Liver (tissue), 9 donors: Measurements from ENCODE around the gene NDUFV2. TPM values are rescaled to one million over a fixed set of nuclear protein-coding genes. Genes with fewer than 3 reads are reported as not detected.
A peak's percentile ranks its signal among the peaks of the same experiment; 100 is the strongest.

Source experiments
- DNase-seq: peaks from one replicate; pipeline ENCODE4 v3.0.0-alpha.2; 2017; ENCODE audit warnings: low spot score
- H3K27ac ChIP-seq, 2 donors: one replicate each; pipeline ENCODE4 v1.7.0; 2013; ENCODE audit warnings: inconsistent platforms in 2 of 2, low read length in 2 of 2, control low read depth in 1 of 2, low read depth in 1 of 2, mild to moderate bottlenecking in 1 of 2
- H3K27me3 ChIP-seq, 4 donors: one replicate each; pipeline versions ENCODE4 v1.6.1 to v1.7.0; 2013; ENCODE audit warnings: low read length in 3 of 4, inconsistent platforms in 1 of 4, mild to moderate bottlenecking in 1 of 4, moderate library complexity in 1 of 4; ENCODE audit not compliant: control insufficient read depth in 4 of 4, insufficient read depth in 4 of 4
- H3K36me3 ChIP-seq, 4 donors: one replicate each; pipeline versions ENCODE4 v1.6.1 to v1.7.0; 2013; ENCODE audit warnings: low read length in 3 of 4, mild to moderate bottlenecking in 3 of 4, low read depth in 1 of 4, moderate library complexity in 1 of 4; ENCODE audit not compliant: control insufficient read depth in 4 of 4, insufficient read depth in 3 of 4
- H3K4me1 ChIP-seq, 4 donors: one replicate each; pipeline versions ENCODE4 v1.6.1 to v1.7.0; 2013; ENCODE audit warnings: low read length in 3 of 4, mild to moderate bottlenecking in 3 of 4, moderate library complexity in 1 of 4; ENCODE audit not compliant: control insufficient read depth in 4 of 4, insufficient read depth in 4 of 4
- H3K4me3 ChIP-seq, 3 donors: one replicate each; pipeline versions ENCODE4 v1.6.1 to v1.7.0; 2013; ENCODE audit warnings: low read length in 3 of 3, control low read depth in 1 of 3, low read depth in 1 of 3, mild to moderate bottlenecking in 1 of 3
- H3K9ac ChIP-seq, 2 donors: one replicate each; pipeline ENCODE4 v1.7.0; 2013; ENCODE audit warnings: low read length in 2 of 2, mild to moderate bottlenecking in 2 of 2, moderate library complexity in 2 of 2, control low read depth in 1 of 2, low read depth in 1 of 2
- H3K9me3 ChIP-seq, 4 donors: one replicate each; pipeline versions ENCODE4 v1.6.1 to v1.7.0; 2013; ENCODE audit warnings: low read length in 3 of 4; ENCODE audit not compliant: control insufficient read depth in 4 of 4
- ATF3 ChIP-seq: IDR thresholded peaks from 2 replicates; pipeline ENCODE4 v1.6.1; 2016; ENCODE audit warnings: antibody characterized with exemption
- CTCF ChIP-seq: fragments of 150-350 bp; IDR thresholded peaks from 2 replicates; pipeline ENCODE4 v1.5.1; 2017; ENCODE audit warnings: improper control_type of control experiment, low read depth, low read length; ENCODE audit not compliant: missing input control
- EGR1 ChIP-seq, 2 donors: IDR thresholded peaks; 2 replicates each; pipeline ENCODE4 v1.6.1; 2016 to 2018; ENCODE audit warnings: antibody characterized with exemption in 2 of 2, low read depth in 2 of 2
- FOXA1 ChIP-seq: IDR thresholded peaks from 2 replicates; pipeline ENCODE4 v1.6.1; 2016; ENCODE audit warnings: antibody characterized with exemption
- FOXA2 ChIP-seq: IDR thresholded peaks from 2 replicates; pipeline ENCODE4 v1.6.1; 2016; ENCODE audit warnings: antibody characterized with exemption
- GABPA ChIP-seq, 2 donors: IDR thresholded peaks in 1 of 2; conservative IDR thresholded peaks in 1 of 2; 2 replicates each; pipeline ENCODE4 v1.6.1; 2016; ENCODE audit warnings: antibody characterized with exemption in 2 of 2, mild to moderate bottlenecking in 1 of 2, moderate library complexity in 1 of 2
- HNF4A ChIP-seq, 2 donors: conservative IDR thresholded peaks; 2 replicates each; pipeline ENCODE4 v1.6.1; 2016; ENCODE audit warnings: antibody characterized with exemption in 2 of 2, mild to moderate bottlenecking in 2 of 2
- HNF4G ChIP-seq: IDR thresholded peaks from 2 replicates; pipeline ENCODE4 v1.6.1; 2016; ENCODE audit warnings: antibody characterized with exemption
- JUND ChIP-seq, 2 donors: IDR thresholded peaks; 2 replicates each; pipeline ENCODE4 v1.6.1; 2016; ENCODE audit warnings: antibody characterized with exemption in 2 of 2
- MAX ChIP-seq: IDR thresholded peaks from 2 replicates; pipeline ENCODE4 v1.6.1; 2016; ENCODE audit warnings: antibody characterized with exemption
- NR2F2 ChIP-seq: IDR thresholded peaks from 2 replicates; pipeline ENCODE4 v1.6.1; 2016; ENCODE audit warnings: antibody characterized with exemption
- RAD21 ChIP-seq, 2 donors: IDR thresholded peaks; 2 replicates each; pipeline ENCODE4 v1.6.1; 2016; ENCODE audit warnings: antibody characterized with exemption in 2 of 2, mild to moderate bottlenecking in 2 of 2
- REST ChIP-seq: IDR thresholded peaks from 2 replicates; pipeline ENCODE4 v1.6.1; 2016; ENCODE audit warnings: antibody characterized with exemption, mild to moderate bottlenecking
- RXRA ChIP-seq, 2 donors: IDR thresholded peaks; 2 replicates each; pipeline ENCODE4 v1.6.1; 2017 to 2018; ENCODE audit warnings: antibody characterized with exemption in 2 of 2, mild to moderate bottlenecking in 1 of 2
- SP1 ChIP-seq: IDR thresholded peaks from 2 replicates; pipeline ENCODE4 v1.6.1; 2018; ENCODE audit warnings: antibody characterized with exemption, mild to moderate bottlenecking
- TAF1 ChIP-seq: conservative IDR thresholded peaks from 2 replicates; pipeline ENCODE4 v1.6.1; 2016; ENCODE audit warnings: antibody characterized with exemption, mild to moderate bottlenecking
- YY1 ChIP-seq: IDR thresholded peaks from 2 replicates; pipeline ENCODE4 v1.6.1; 2016; ENCODE audit warnings: antibody characterized with exemption, mild to moderate bottlenecking
- ZBTB33 ChIP-seq: IDR thresholded peaks from 2 replicates; pipeline ENCODE4 v1.6.1; 2016; ENCODE audit warnings: antibody characterized with exemption
- WGBS: extraction: QIAGEN DNeasy Blood & Tissue Kit; methylation state at CpG from one replicate; pipeline ENCODE4 v1.1.7; 2013; 5-methylcytosine and 5-hydroxymethylcytosine counted together
- polyA plus RNA-seq, 2 donors: library from polyadenylated mRNA; stranded (reverse) in 1 of 2; unstranded in 1 of 2; fragments of 200-250 nt in 1 of 2; fragments of >200 nt in 1 of 2; fragmentation: Nextera tagmentation in 1 of 2; extraction: Ambion mirVana in 1 of 2; gene quantifications; one replicate each; pipeline versions ENCODE4 v1.2.1 to v1.2.3, GENCODE V29; 2013 to 2015
- total RNA-seq, 2 donors: library from RNA; depleted of rRNA; stranded (reverse); fragments of >200 nt; gene quantifications; one replicate each; pipeline ENCODE4 v1.2.3, GENCODE V29; 2014
- donor health status: healthy.
- donor health status: healthy.
- donor health status: healthy.
- donor health status: healthy.
- donor health status: healthy.

NDUFV2 gene
- total and polyA plus RNA-seq, 4 donors: 74.5 to 415 (median 185) TPM

- peaks cover 4 to 45% (median 39%) of the 10 kb centered on the region in 4 donors for H3K4me1 ChIP-seq
- WGBS: 92% methylated on average over 1 of the region's 1 CpG
- no peaks in the 10 kb centered on the region for H3K27me3 ChIP-seq
- H3K27ac ChIP-seq: peak overlapping the region in 1 of 2 donors; percentile 63
- H3K4me3 ChIP-seq: no peak overlapping the region
- peak overlapping the region in 1 of 2 donors; percentile 28 for H3K9ac ChIP-seq
- TF ChIP-seq EGR1 (IDR thresholded peaks at IDR 0.05; ENCODE audit: low read depth in 2 of 2) (no peak), HNF4G (no peak)
- no peak for DNase-seq
- no peaks in the 10 kb centered on the region for H3K36me3 ChIP-seq
- H3K9me3 ChIP-seq: no peaks in the 10 kb centered on the region
These were observed 43.7 kb downstream of the NDUFV2 start for GRCh38 chr18:9146224-9146623.

- Histone ChIP-seq H3K27me3 (no peaks in the 10 kb centered on the region), H3K27ac (peak overlapping the region; percentile 70 to 79), H3K36me3 (no peaks in the 10 kb centered on the region), H3K9me3 (no peaks in the 10 kb centered on the region), H3K4me3 (no peak overlapping the region), H3K9ac (peak overlapping the region; percentile 52 to 66), H3K4me1 (peaks cover 4 to 46% (median 39%) of the 10 kb centered on the region in 4 donors)
- no peak for DNase-seq
- no peak for TF ChIP-seq ZBTB33
- TF ChIP-seq HNF4A (conservative IDR thresholded peaks at IDR 0.05): peak; percentile 29 to 43
- peak; percentile 59 to 77 for TF ChIP-seq RXRA (IDR thresholded peaks at IDR 0.05)
- TF ChIP-seq EGR1 (IDR thresholded peaks at IDR 0.05; ENCODE audit: low read depth in 2 of 2): no peak
- TF ChIP-seq MAX: no peak
- TF ChIP-seq CTCF: peak; percentile 80
- no peak for TF ChIP-seq ATF3
- TF ChIP-seq HNF4G: no peak
- TF ChIP-seq SP1: peak; percentile 48
- peak; percentile 58 for TF ChIP-seq YY1
- no peak for TF ChIP-seq FOXA1
- no peak for TF ChIP-seq REST
- TF ChIP-seq GABPA (IDR thresholded peaks at IDR 0.05 in 1 of 2, conservative IDR thresholded peaks at IDR 0.05 in 1 of 2): no peak
- TF ChIP-seq RAD21 (IDR thresholded peaks at IDR 0.05): peak; percentile 93 to 96
- no peak for TF ChIP-seq JUND (IDR thresholded peaks at IDR 0.05)
- no peak for TF ChIP-seq TAF1
- no peak for TF ChIP-seq FOXA2
- TF ChIP-seq NR2F2: peak; percentile 83
- WGBS: 17% methylated on average over 1 of the region's 1 CpG
These were observed 45.1 kb downstream of the NDUFV2 start for GRCh38 chr18:9147440-9148202.
